OCI-LY3 (cell line): Measurements from ENCODE around the gene ECM2.

Experiments
- H2AFZ ChIP-seq: fragments of 200-600, 300-600 bp; shearing (Covaris generic); 2 replicates; pipeline ENCODE4 v1.6.0; 2014; ENCODE audit warnings: antibody characterized with exemption, low read depth, low read length
- H3K27ac ChIP-seq: fragments of 200-600, 300-600 bp; sonication (generic); 2 replicates; pipeline ENCODE4 v1.5.1; 2014; ENCODE audit warnings: mild to moderate bottlenecking, low read length, moderate library complexity, mixed read lengths
- H3K27me3 ChIP-seq: fragments of 200-600, 300-600 bp; sonication (generic); 2 replicates; pipeline ENCODE4 v1.6.1; 2014; ENCODE audit warnings: low read depth, low read length, mixed read lengths
- H3K36me3 ChIP-seq: fragments of 200-600, 300-600 bp; sonication (generic); replicated peaks from 2 replicates; pipeline ENCODE3; 2014; ENCODE audit warnings: low read depth, low read length, mixed read lengths
- H3K4me1 ChIP-seq: fragments of 300-600, 200-600 bp; sonication (generic); 2 replicates; pipeline ENCODE4 v1.6.1; 2014; ENCODE audit warnings: low read length, mixed read lengths
- H3K4me2 ChIP-seq: fragments of 200-600, 300-600 bp; sonication (generic); 2 replicates; pipeline ENCODE4 v1.6.1; 2014; ENCODE audit warnings: low read length, mixed read lengths
- H3K4me3 ChIP-seq: fragments of 300-600, 200-600 bp; sonication (generic); 2 replicates; pipeline ENCODE4 v1.5.1; 2014; ENCODE audit warnings: antibody characterized with exemption, mild to moderate bottlenecking, low read length, moderate library complexity
- H3K79me2 ChIP-seq: fragments of 300-600, 200-600 bp; shearing (Covaris generic); 2 replicates; pipeline ENCODE4 v1.6.1; 2014; ENCODE audit warnings: mild to moderate bottlenecking, low read length, mixed read lengths
- H3K9ac ChIP-seq: fragments of 300-600, 200-600 bp; shearing (Covaris generic); 2 replicates; pipeline ENCODE4 v1.6.0; 2014; ENCODE audit warnings: mild to moderate bottlenecking, low read length, moderate library complexity
- H3K9me3 ChIP-seq: fragments of 200-600, 300-600 bp; shearing (Covaris generic); 2 replicates; pipeline ENCODE4 v1.6.1; 2014; ENCODE audit warnings: low read length, mixed read lengths; ENCODE audit not compliant: insufficient read depth
- H4K20me1 ChIP-seq: fragments of 200-600, 300-600 bp; sonication (generic); 2 replicates; pipeline ENCODE4 v1.6.1; 2016; ENCODE audit warnings: low read length, mixed read lengths; ENCODE audit not compliant: insufficient read depth
- EZH2phosphoT487 ChIP-seq: fragments of 200-600 bp; shearing (Covaris generic); IDR thresholded peaks from 2 replicates; pipeline ENCODE4 v1.6.1; 2018; ENCODE audit warnings: antibody characterized with exemption, mixed run types, low read depth
- TF ChIP-seq, protein P1 (sequence below): fragments of 200-600, 300-600 bp; sonication (generic); IDR thresholded peaks from 2 replicates; pipeline ENCODE4 v1.5.1; 2014; ENCODE audit warnings: antibody characterized with exemption, low read length, low read depth

Gene ECM2

DNA sequence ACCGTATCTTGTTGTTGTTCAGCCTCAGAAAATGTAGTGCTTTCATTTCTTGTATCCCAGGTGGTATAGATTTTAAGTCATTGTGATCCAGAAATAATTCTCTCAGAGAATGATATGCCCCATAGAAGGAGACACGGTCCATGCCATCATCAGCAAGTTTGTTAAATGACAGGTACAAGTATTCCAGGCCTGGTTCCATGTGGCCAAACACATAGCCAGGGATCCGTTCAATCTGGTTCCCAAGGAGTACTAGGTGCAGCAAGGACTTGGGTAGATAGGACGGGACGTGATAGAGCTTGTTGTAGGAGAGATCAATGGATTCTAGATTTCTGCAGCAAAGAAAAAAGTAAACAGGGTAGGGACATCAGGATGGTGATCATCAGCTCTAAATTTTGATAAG lies 35.1 kb downstream of the ECM2 start:
- Histone ChIP-seq H3K4me1 (no peaks in the 10 kb centered on the region), H3K4me2 (no peak overlapping the region), H3K9ac (no peak overlapping the region), H2AFZ (no peak overlapping the region), H3K36me3 (no peaks in the 10 kb centered on the region), H3K79me2 (no peaks in the 10 kb centered on the region), H3K9me3 (no peaks in the 10 kb centered on the region), H4K20me1 (no peaks in the 10 kb centered on the region), H3K27me3 (no peaks in the 10 kb centered on the region), H3K4me3 (no peak overlapping the region), H3K27ac (no peak overlapping the region)
- TF ChIP-seq, protein P1, sequence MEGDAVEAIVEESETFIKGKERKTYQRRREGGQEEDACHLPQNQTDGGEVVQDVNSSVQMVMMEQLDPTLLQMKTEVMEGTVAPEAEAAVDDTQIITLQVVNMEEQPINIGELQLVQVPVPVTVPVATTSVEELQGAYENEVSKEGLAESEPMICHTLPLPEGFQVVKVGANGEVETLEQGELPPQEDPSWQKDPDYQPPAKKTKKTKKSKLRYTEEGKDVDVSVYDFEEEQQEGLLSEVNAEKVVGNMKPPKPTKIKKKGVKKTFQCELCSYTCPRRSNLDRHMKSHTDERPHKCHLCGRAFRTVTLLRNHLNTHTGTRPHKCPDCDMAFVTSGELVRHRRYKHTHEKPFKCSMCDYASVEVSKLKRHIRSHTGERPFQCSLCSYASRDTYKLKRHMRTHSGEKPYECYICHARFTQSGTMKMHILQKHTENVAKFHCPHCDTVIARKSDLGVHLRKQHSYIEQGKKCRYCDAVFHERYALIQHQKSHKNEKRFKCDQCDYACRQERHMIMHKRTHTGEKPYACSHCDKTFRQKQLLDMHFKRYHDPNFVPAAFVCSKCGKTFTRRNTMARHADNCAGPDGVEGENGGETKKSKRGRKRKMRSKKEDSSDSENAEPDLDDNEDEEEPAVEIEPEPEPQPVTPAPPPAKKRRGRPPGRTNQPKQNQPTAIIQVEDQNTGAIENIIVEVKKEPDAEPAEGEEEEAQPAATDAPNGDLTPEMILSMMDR = no peak
- TF ChIP-seq EZH2phosphoT487 = no peak

DNA sequence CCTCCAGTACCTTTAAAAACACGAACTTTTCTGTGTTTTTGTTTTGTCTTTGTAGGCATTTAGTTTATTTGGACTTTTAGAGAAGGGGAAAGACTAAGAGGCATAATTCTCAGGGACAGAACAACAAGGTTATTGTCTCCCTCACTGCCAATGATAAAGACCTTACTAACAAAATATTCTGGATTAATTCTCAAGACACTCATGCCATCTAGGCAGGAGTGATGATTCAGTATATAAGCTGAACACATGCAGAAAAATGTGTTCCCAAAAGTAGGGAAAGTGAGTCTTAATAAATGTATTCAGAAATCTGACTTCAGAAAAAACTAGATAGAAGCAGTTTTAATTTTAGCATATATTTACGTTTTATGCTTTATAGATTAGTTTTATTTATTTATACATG lies 36.1 kb downstream of the ECM2 start:
- no peak overlapping the region for H3K4me2 ChIP-seq
- no peaks in the 10 kb centered on the region for H3K4me1 ChIP-seq
- no peaks in the 10 kb centered on the region for H3K79me2 ChIP-seq
- H3K27me3 ChIP-seq = no peaks in the 10 kb centered on the region
- H3K4me3 ChIP-seq = no peak overlapping the region
- no peak overlapping the region for H3K27ac ChIP-seq
- no peak for TF ChIP-seq EZH2phosphoT487
- TF ChIP-seq, protein P1 = no peak
- no peak overlapping the region for H3K9ac ChIP-seq
- H4K20me1 ChIP-seq = no peaks in the 10 kb centered on the region
- no peak overlapping the region for H2AFZ ChIP-seq
- no peaks in the 10 kb centered on the region for H3K36me3 ChIP-seq
- H3K9me3 ChIP-seq = no peaks in the 10 kb centered on the region

DNA sequence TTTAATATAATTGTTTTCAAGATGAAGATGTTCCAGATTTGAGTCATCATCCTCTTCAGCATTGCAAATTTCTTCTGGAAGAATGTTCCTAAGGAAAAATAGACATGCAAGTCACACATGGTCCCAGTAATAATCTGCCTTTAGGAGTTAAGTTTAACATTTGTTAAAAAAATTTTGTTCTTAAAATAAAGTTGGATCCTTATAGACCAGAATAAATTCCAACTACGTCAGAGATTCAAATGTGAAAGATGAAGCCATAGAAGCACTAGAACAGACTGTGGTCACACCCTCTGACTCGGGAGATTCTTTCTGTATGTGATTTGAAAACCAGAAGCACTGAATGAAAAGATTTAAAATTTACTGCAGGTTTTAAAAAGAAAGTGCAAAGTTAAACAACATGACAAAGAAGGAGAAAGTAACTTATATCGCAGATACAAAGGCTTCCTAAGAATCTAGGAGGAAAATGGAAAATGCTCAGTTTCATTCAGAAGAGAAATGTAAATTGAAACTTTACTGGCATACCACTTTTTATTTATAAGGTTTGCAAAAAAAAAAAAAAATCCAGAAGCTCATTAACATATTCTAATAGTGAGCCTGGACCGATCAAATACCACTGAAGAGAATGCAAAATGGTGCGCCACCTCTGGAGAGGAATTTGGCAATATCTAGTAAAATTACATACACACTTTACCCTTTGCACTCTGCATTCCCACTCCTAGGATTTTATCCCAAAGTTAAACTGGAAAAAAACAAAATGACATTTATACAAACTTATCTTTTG lies 39.2 kb downstream of the ECM2 start:
- H3K27me3 ChIP-seq = no peaks in the 10 kb centered on the region
- H3K36me3 ChIP-seq = no peaks in the 10 kb centered on the region
- H3K4me2 ChIP-seq = no peak overlapping the region
- H3K9ac ChIP-seq = no peak overlapping the region
- no peak overlapping the region for H3K27ac ChIP-seq
- H3K4me1 ChIP-seq = peaks cover 11% of the 10 kb centered on the region
- H2AFZ ChIP-seq = no peak overlapping the region
- no peaks in the 10 kb centered on the region for H3K9me3 ChIP-seq
- H4K20me1 ChIP-seq = no peaks in the 10 kb centered on the region
- TF ChIP-seq EZH2phosphoT487 = no peak
- TF ChIP-seq, protein P1 = no peak
- H3K79me2 ChIP-seq = no peaks in the 10 kb centered on the region
- no peak overlapping the region for H3K4me3 ChIP-seq

DNA sequence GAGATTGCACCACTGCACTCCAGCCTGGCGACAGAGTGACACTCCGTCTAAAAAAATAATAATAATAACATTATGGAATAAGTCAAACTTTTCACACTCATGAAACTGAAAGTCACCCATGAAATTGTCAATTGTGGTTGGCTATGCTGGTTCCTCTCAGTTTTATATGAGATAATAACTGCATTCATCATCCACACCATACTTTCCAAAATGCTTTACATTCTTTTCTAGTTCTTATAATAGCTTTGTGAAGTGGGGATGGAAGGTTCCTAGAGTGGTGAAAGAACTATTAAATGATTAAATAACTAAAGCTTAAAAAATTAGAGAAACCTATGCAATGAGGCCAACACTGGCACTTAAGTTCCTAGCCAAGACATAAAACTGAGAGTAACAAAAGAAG lies 40.9 kb downstream of the ECM2 start:
- H3K79me2 ChIP-seq = no peaks in the 10 kb centered on the region
- H3K4me2 ChIP-seq = no peak overlapping the region
- H3K4me1 ChIP-seq = peaks cover 11% of the 10 kb centered on the region
- no peak overlapping the region for H3K4me3 ChIP-seq
- H3K27me3 ChIP-seq = no peaks in the 10 kb centered on the region
- H3K9ac ChIP-seq = no peak overlapping the region
- no peaks in the 10 kb centered on the region for H4K20me1 ChIP-seq
- no peaks in the 10 kb centered on the region for H3K36me3 ChIP-seq
- H3K9me3 ChIP-seq = no peaks in the 10 kb centered on the region
- TF ChIP-seq, protein P1 = no peak
- TF ChIP-seq EZH2phosphoT487 = no peak
- H2AFZ ChIP-seq = no peak overlapping the region
- no peak overlapping the region for H3K27ac ChIP-seq
